H9 (cell line): ENCODE results near the gene GALNT10. TPM values are rescaled to one million over a fixed set of nuclear protein-coding genes. Genes with fewer than 3 reads are reported as not detected.

Source experiments
- DNase-seq: peaks from one replicate; pipeline ENCODE4 v3.0.0-alpha.2; 2017
- H2AFZ ChIP-seq: one replicate; pipeline ENCODE4 v1.6.1; 2013; ENCODE audit warnings: mild to moderate bottlenecking, low read length, control low read depth, moderate library complexity
- H2AK5ac ChIP-seq: 2 replicates; pipeline ENCODE4 v1.6.1; 2013; ENCODE audit warnings: low read length, control low read depth, mixed read lengths; ENCODE audit not compliant: insufficient read length
- H2BK120ac ChIP-seq: one replicate; pipeline ENCODE4 v1.6.1; 2013; ENCODE audit warnings: low read depth, mild to moderate bottlenecking, low read length, control low read depth, inconsistent platforms; ENCODE audit not compliant: poor library complexity, severe bottlenecking
- H2BK12ac ChIP-seq: 2 replicates; pipeline ENCODE4 v1.6.1; 2013; ENCODE audit warnings: low read length, control low read depth, mixed read lengths, low read depth; ENCODE audit not compliant: insufficient read length
- H2BK15ac ChIP-seq: 2 replicates; pipeline ENCODE4 v1.6.1; 2013; ENCODE audit warnings: low read depth, low read length, control low read depth
- H2BK20ac ChIP-seq: one replicate; pipeline ENCODE4 v1.6.1; 2013; ENCODE audit warnings: low read depth, mild to moderate bottlenecking, low read length, control low read depth, inconsistent platforms; ENCODE audit not compliant: poor library complexity, severe bottlenecking
- H2BK5ac ChIP-seq: 2 replicates; pipeline ENCODE4 v1.6.1; 2013; ENCODE audit warnings: low read length, control low read depth, mixed read lengths; ENCODE audit not compliant: insufficient read length
- H3K14ac ChIP-seq: 2 replicates; pipeline ENCODE4 v1.6.1; 2013; ENCODE audit warnings: low read length, control low read depth; ENCODE audit not compliant: insufficient read depth
- H3K18ac ChIP-seq: 2 replicates; pipeline ENCODE4 v1.6.1; 2013; ENCODE audit warnings: low read depth, mild to moderate bottlenecking, mixed read lengths, low read length, control low read depth; ENCODE audit not compliant: insufficient read length
- H3K23ac ChIP-seq: 2 replicates; pipeline ENCODE4 v1.6.1; 2013; ENCODE audit warnings: low read length, control low read depth, mixed read lengths, low read depth; ENCODE audit not compliant: insufficient read length
- H3K23me2 ChIP-seq: 2 replicates; pipeline ENCODE4 v1.6.1; 2013; ENCODE audit warnings: low read depth, mild to moderate bottlenecking, mixed read lengths, low read length, control low read depth; ENCODE audit not compliant: insufficient read length, poor library complexity, severe bottlenecking
- H3K27ac ChIP-seq: 2 replicates; pipeline ENCODE4 v1.5.1; 2013; ENCODE audit warnings: low read length, control low read depth, mixed read lengths, low read depth; ENCODE audit not compliant: insufficient read length
- H3K27me3 ChIP-seq: 2 replicates; pipeline ENCODE4 v1.6.1; 2013; ENCODE audit warnings: low read length, control low read depth, inconsistent platforms; ENCODE audit not compliant: insufficient read depth
- H3K4ac ChIP-seq: 2 replicates; pipeline ENCODE4 v1.6.1; 2013; ENCODE audit warnings: low read depth, mild to moderate bottlenecking, control low read depth, inconsistent platforms, low read length, moderate library complexity
- H3K4me1 ChIP-seq: 2 replicates; pipeline ENCODE4 v1.6.1; 2013; ENCODE audit warnings: low read length, control low read depth, inconsistent platforms; ENCODE audit not compliant: insufficient read depth
- H3K4me2 ChIP-seq: 2 replicates; pipeline ENCODE4 v1.6.1; 2013; ENCODE audit warnings: low read length, control low read depth, mixed read lengths; ENCODE audit not compliant: insufficient read length, insufficient read depth
- H3K56ac ChIP-seq: 2 replicates; pipeline ENCODE4 v1.6.1; 2013; ENCODE audit warnings: low read depth, mild to moderate bottlenecking, mixed read lengths, low read length, control low read depth; ENCODE audit not compliant: insufficient read length
- H3K79me1 ChIP-seq: 2 replicates; pipeline ENCODE4 v1.6.1; 2013; ENCODE audit warnings: low read depth, mild to moderate bottlenecking, moderate library complexity, low read length, control low read depth, inconsistent platforms; ENCODE audit not compliant: insufficient read depth, poor library complexity, severe bottlenecking
- H3K79me2 ChIP-seq: 2 replicates; pipeline ENCODE4 v1.6.1; 2013; ENCODE audit warnings: low read length, control low read depth, inconsistent platforms; ENCODE audit not compliant: insufficient read depth
- H3K9ac ChIP-seq: 2 replicates; pipeline ENCODE4 v1.6.1; 2013; ENCODE audit warnings: low read length, control low read depth, mixed read lengths; ENCODE audit not compliant: insufficient read length; ENCODE audit errors: extremely low read depth
- H3K9me3 ChIP-seq: one replicate; pipeline ENCODE4 v1.6.1; 2013; ENCODE audit warnings: low read depth, low read length, inconsistent platforms; ENCODE audit not compliant: control insufficient read depth
- H3T11ph ChIP-seq: one replicate; pipeline ENCODE4 v1.6.1; 2013; ENCODE audit warnings: mild to moderate bottlenecking, low read length, control low read depth, inconsistent platforms
- H4K20me1 ChIP-seq: one replicate; pipeline ENCODE4 v1.6.1; 2013; ENCODE audit not compliant: control insufficient read depth, insufficient read length, insufficient read depth
- H4K5ac ChIP-seq: 2 replicates; pipeline ENCODE4 v1.6.1; 2013; ENCODE audit warnings: low read depth, mild to moderate bottlenecking, mixed read lengths, low read length, control low read depth; ENCODE audit not compliant: insufficient read length
- H4K8ac ChIP-seq: replicated peaks from 2 replicates; pipeline ENCODE4 v1.6.1; 2013; ENCODE audit warnings: low read length, control low read depth, mixed read lengths, low read depth; ENCODE audit not compliant: insufficient read length
- H4K91ac ChIP-seq: 2 replicates; pipeline ENCODE4 v1.6.1; 2013; ENCODE audit warnings: low read depth, mild to moderate bottlenecking, moderate library complexity, mixed read lengths, low read length, control low read depth; ENCODE audit not compliant: insufficient read length
- H3K27ac Mint-ChIP-seq, 3 experiments: 2 replicates in 2 of 3; 3 replicates in 1 of 3; pipeline ENCODE4 v1.8.0; 2020 to 2021; ENCODE audit warnings: mixed read lengths in 3 of 3, mild to moderate bottlenecking in 1 of 3, moderate library complexity in 1 of 3
- H3K27me3 Mint-ChIP-seq: 2 replicates; pipeline ENCODE4 v1.8.0; 2021; ENCODE audit warnings: low read depth, mild to moderate bottlenecking, moderate library complexity, mixed read lengths
- H3K36me3 Mint-ChIP-seq, 3 experiments: 2 replicates in 2 of 3; 3 replicates in 1 of 3; pipeline ENCODE4 v1.8.0; 2020 to 2021; ENCODE audit warnings: low read depth in 3 of 3, mixed read lengths in 3 of 3; ENCODE audit not compliant: insufficient read depth in 1 of 3
- H3K4me1 Mint-ChIP-seq, 2 experiments: 2 replicates each; pipeline ENCODE4 v1.8.0; 2020; ENCODE audit warnings: mixed read lengths in 2 of 2
- H3K4me3 Mint-ChIP-seq, 2 experiments: 2 replicates in 1 of 2; 3 replicates in 1 of 2; pipeline ENCODE4 v1.8.0; 2020 to 2021; ENCODE audit warnings: mild to moderate bottlenecking in 2 of 2, mixed read lengths in 2 of 2, moderate library complexity in 1 of 2
- H3K9me3 Mint-ChIP-seq, 2 experiments: 2 replicates in 1 of 2; 3 replicates in 1 of 2; pipeline ENCODE4 v1.8.0; 2020; ENCODE audit warnings: mild to moderate bottlenecking in 2 of 2, mixed read lengths in 2 of 2, moderate library complexity in 1 of 2
- WGBS: extraction: QIAGEN DNeasy Blood & Tissue Kit; methylation state at CpG from one replicate; pipeline ENCODE4 v1.1.7; 2013; ENCODE audit warnings: missing lambda C conversion rate, low lambda C conversion rate, mixed read lengths; ENCODE audit not compliant: insufficient read length; ENCODE audit errors: extremely low coverage; 5-methylcytosine and 5-hydroxymethylcytosine counted together
- total RNA-seq: library from RNA; stranded (reverse); gene quantifications from 2 replicates; pipeline ENCODE4 v1.2.1, GENCODE V29; 2021
- TF ChIP-seq, protein P1 (sequence below): fragments of 200-600 bp; sonication (generic); conservative IDR thresholded peaks from 3 replicates; pipeline ENCODE4 v1.8.0; 2021; ENCODE audit warnings: antibody characterized with exemption, mild to moderate bottlenecking

Gene GALNT10
- total RNA-seq, 1 experiment from 2014 or later = 15.4 TPM

DNA sequence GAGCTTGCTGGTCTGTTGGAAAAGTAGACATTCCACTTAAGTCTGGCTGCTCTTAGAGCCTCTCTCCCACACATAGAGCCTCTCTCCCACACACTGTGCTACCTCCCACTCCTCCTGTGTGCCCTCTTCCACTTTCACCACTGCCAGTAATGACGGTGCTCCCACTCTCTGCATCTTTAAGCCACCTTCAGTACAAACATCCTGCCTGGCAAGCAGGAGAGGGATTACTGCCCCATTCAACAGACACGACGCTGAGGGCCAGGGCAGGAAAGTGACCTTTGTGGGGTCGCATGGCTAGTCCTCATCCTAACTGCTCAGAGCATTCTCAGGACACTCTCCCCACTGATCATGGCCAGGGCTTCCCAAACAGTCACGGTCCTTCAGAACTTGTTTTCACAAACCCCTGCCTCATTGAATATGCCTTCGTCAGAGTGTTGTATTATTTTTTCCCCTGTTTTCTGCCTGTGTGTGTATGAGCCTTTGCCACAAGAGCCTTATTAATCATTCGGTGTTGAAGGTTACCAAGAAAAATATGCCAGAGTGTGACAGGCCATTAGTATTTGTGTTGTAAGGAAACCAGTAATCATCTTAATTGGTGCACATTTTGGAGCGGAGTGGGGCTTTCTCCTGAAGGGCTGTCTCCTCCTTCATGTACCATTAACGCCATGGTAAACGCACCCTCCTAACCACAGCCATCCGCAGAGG lies 168.1 kb downstream of the GALNT10 start:
- no peak overlapping the region for H2BK15ac ChIP-seq
- H3K79me1 ChIP-seq = no peaks in the 10 kb centered on the region
- no peak overlapping the region for H3K23ac ChIP-seq
- no peak overlapping the region for H2AK5ac ChIP-seq
- H3K56ac ChIP-seq = no peak overlapping the region
- no peak overlapping the region for H2BK20ac ChIP-seq
- H3T11ph ChIP-seq = no peak overlapping the region
- no peak overlapping the region for H4K5ac ChIP-seq
- Mint-ChIP-seq H3K27ac (no peak overlapping the region; a peak in 1 of 7 replicates), H3K4me3 (no peak overlapping the region), H3K36me3 (no peaks in the 10 kb centered on the region), H3K9me3 (no peaks in the 10 kb centered on the region), H3K4me1 (peaks cover 35 to 54% of the 10 kb centered on the region in 2 experiments), H3K27me3 (no peaks in the 10 kb centered on the region)
- no peak overlapping the region for H2BK120ac ChIP-seq
- WGBS = no CpG with 5 or more reads among the region's 11 CpGs
- no peaks in the 10 kb centered on the region for H3K79me2 ChIP-seq
- TF ChIP-seq, protein P1, sequence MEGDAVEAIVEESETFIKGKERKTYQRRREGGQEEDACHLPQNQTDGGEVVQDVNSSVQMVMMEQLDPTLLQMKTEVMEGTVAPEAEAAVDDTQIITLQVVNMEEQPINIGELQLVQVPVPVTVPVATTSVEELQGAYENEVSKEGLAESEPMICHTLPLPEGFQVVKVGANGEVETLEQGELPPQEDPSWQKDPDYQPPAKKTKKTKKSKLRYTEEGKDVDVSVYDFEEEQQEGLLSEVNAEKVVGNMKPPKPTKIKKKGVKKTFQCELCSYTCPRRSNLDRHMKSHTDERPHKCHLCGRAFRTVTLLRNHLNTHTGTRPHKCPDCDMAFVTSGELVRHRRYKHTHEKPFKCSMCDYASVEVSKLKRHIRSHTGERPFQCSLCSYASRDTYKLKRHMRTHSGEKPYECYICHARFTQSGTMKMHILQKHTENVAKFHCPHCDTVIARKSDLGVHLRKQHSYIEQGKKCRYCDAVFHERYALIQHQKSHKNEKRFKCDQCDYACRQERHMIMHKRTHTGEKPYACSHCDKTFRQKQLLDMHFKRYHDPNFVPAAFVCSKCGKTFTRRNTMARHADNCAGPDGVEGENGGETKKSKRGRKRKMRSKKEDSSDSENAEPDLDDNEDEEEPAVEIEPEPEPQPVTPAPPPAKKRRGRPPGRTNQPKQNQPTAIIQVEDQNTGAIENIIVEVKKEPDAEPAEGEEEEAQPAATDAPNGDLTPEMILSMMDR = no peak
- no peak overlapping the region for H3K27ac ChIP-seq
- H3K9me3 ChIP-seq = no peaks in the 10 kb centered on the region
- no peak overlapping the region; the same call in 1 of the 2 replicates for H3K14ac ChIP-seq
- no peak for DNase-seq
- H3K18ac ChIP-seq = peak overlapping the region; percentile 46
- no peak overlapping the region for H4K8ac ChIP-seq
- H3K4me1 ChIP-seq = peaks cover 7% of the 10 kb centered on the region; the same call in 1 of the 2 replicates
- no peak overlapping the region for H3K4ac ChIP-seq
- H3K9ac ChIP-seq = no peak overlapping the region
- H3K27me3 ChIP-seq = no peaks in the 10 kb centered on the region
- no peaks in the 10 kb centered on the region for H4K20me1 ChIP-seq
- H2BK12ac ChIP-seq = no peak overlapping the region
- no peak overlapping the region for H2BK5ac ChIP-seq
- H4K91ac ChIP-seq = no peak overlapping the region
- no peak overlapping the region for H2AFZ ChIP-seq
- no peaks in the 10 kb centered on the region for H3K23me2 ChIP-seq
- no peak overlapping the region for H3K4me2 ChIP-seq
